A549 (cell line): ENCODE measurements around the gene PLPPR1. TPM values are rescaled to one million over a fixed set of nuclear protein-coding genes. Genes with fewer than 3 reads are reported as not detected.

Experiments used
- ATAC-seq, 2 experiments: fragments of 200-7000 bp in 1 of 2; fragments of >200 bp in 1 of 2; cut with Nextera tagmentation in 1 of 2; cut with Tn5 transposase in 1 of 2; 3 replicates each; pipeline versions ENCODE4 v1.8.0 to v1.9.1; 2018 to 2020; ENCODE audit warnings: mild to moderate bottlenecking in 1 of 2, moderate library complexity in 1 of 2
- CTCF ChIA-PET: fragments of 300-600 bp; sonication (Branson Sonifier 250); formaldehyde crosslinking; extraction: SDS; loops from one replicate; lab custom pipeline; 2021; ENCODE audit warnings: antibody characterized with exemption, inconsistent platforms; lab: Yijun Ruan, JAX
- POLR2A ChIA-PET: fragments of 350-600 bp; formaldehyde crosslinking; extraction: SDS; loops from one replicate; lab custom pipeline; 2021; ENCODE audit warnings: antibody characterized with exemption, inconsistent platforms; lab: Yijun Ruan, JAX
- DNase-seq, 2 experiments: peaks; one replicate each; pipeline versions ENCODE4 v3.0.0 to v3.0.0-alpha.2; 2011 to 2016; ENCODE audit warnings: low read depth in 1 of 2, low spot score in 1 of 2
- FAIRE-seq: peaks from 2 replicates; lab custom pipeline; 2011; peaks lifted over from hg19 to GRCh38; lab: Jason Lieb, UNC
- H3K27ac ChIP-seq, 2 experiments: fragments of >200 bp; sonication (Bioruptor Twin); formaldehyde crosslinking; 3 replicates each; pipeline ENCODE4 v1.5.1; 2016 to 2017
- H3K4me1 ChIP-seq: fragments of >200 bp; sonication (Bioruptor Twin); formaldehyde crosslinking; 3 replicates; pipeline ENCODE4 v1.6.1; 2016
- H3K4me2 ChIP-seq: fragments of >200 bp; sonication (Bioruptor Twin); formaldehyde crosslinking; 3 replicates; pipeline ENCODE4 v1.6.1; 2016
- H3K4me3 ChIP-seq: fragments of >200 bp; sonication (Bioruptor Twin); formaldehyde crosslinking; 3 replicates; pipeline ENCODE4 v1.5.1; 2016
- H3K9me3 ChIP-seq: fragments of >200 bp; sonication (Bioruptor Twin); formaldehyde crosslinking; 3 replicates; pipeline ENCODE4 v1.6.1; 2016
- BCL3 ChIP-seq: fragments of >200 bp; sonication (Bioruptor Twin); formaldehyde crosslinking; IDR thresholded peaks from 3 replicates; pipeline ENCODE4 v1.6.1; 2016
- BHLHE40 ChIP-seq: IDR thresholded peaks from 2 replicates; pipeline ENCODE4 v1.6.1; 2012; ENCODE audit warnings: low read depth, low read length, inconsistent platforms
- CHD4 ChIP-seq: fragments of 200-600 bp; sonication (generic); IDR thresholded peaks from 2 replicates; pipeline ENCODE4 v1.6.1; 2016; ENCODE audit warnings: antibody characterized with exemption, mild to moderate bottlenecking, borderline replicate concordance
- CTCF ChIP-seq: fragments of >200 bp; sonication (Bioruptor Twin); formaldehyde crosslinking; IDR thresholded peaks from 3 replicates; pipeline ENCODE4 v1.5.1; 2016
- E2F6 ChIP-seq: IDR thresholded peaks from 2 replicates; pipeline ENCODE4 v1.6.1; 2012; ENCODE audit warnings: low read depth, borderline replicate concordance
- EHMT2 ChIP-seq: fragments of 200-600 bp; sonication (generic); IDR thresholded peaks from 2 replicates; pipeline ENCODE4 v1.6.1; 2016; ENCODE audit warnings: antibody characterized with exemption, low read depth, mild to moderate bottlenecking, moderate library complexity
- FOSB ChIP-seq: fragments of 250-450 bp; sonication (Bioruptor Pico); IDR thresholded peaks from 2 replicates; pipeline ENCODE4 v1.5.0; 2020; ENCODE audit warnings: mild to moderate bottlenecking, moderate library complexity
- FOSL2 ChIP-seq, 2 experiments: fragments of 450-650 bp in 1 of 2; fragments of >200 bp in 1 of 2; sonication (Bioruptor Twin) in 1 of 2; formaldehyde crosslinking; IDR thresholded peaks; 2 replicates each; pipeline versions ENCODE4 v1.5.0 to v1.6.1; 2016 to 2020; ENCODE audit warnings: mild to moderate bottlenecking in 1 of 2, moderate library complexity in 1 of 2
- HDAC2 ChIP-seq: fragments of 200-600 bp; sonication (generic); IDR thresholded peaks from 2 replicates; pipeline ENCODE4 v1.6.1; 2016
- HEYL ChIP-seq: fragments of 250-450 bp; sonication (Bioruptor Pico); IDR thresholded peaks from 2 replicates; pipeline ENCODE4 v1.8.0; 2021; ENCODE audit warnings: mild to moderate bottlenecking, moderate library complexity
- HOXA7 ChIP-seq: fragments of 250-450 bp; sonication (Bioruptor Pico); IDR thresholded peaks from 2 replicates; pipeline ENCODE4 v1.5.0; 2020; ENCODE audit warnings: mild to moderate bottlenecking, moderate library complexity
- HOXB5 ChIP-seq: fragments of 250-450 bp; sonication (Bioruptor Pico); IDR thresholded peaks from 2 replicates; pipeline ENCODE4 v1.5.0; 2020; ENCODE audit warnings: mild to moderate bottlenecking, moderate library complexity
- JUN ChIP-seq, 2 experiments: fragments of >200 bp; sonication (Bioruptor Twin); formaldehyde crosslinking; IDR thresholded peaks; 2 replicates in 1 of 2; 3 replicates in 1 of 2; pipeline ENCODE4 v1.6.1; 2016 to 2017
- KDM5A ChIP-seq: fragments of 200-600 bp; sonication (generic); IDR thresholded peaks from 2 replicates; pipeline ENCODE4 v1.6.1; 2016; ENCODE audit warnings: antibody characterized with exemption, mild to moderate bottlenecking
- MAX ChIP-seq: IDR thresholded peaks from 2 replicates; pipeline ENCODE4 v1.6.1; 2012
- MYC ChIP-seq: IDR thresholded peaks from 2 replicates; pipeline ENCODE4 v1.6.1; 2012; ENCODE audit warnings: mild to moderate bottlenecking, inconsistent platforms, low read length, improper control_type of control experiment, borderline replicate concordance
- NFE2L2 ChIP-seq: fragments of 150-350 bp; conservative IDR thresholded peaks from 2 replicates; pipeline ENCODE4 v1.6.1; 2014; ENCODE audit warnings: low read length
- RAD21 ChIP-seq, 2 experiments: fragments of >200 bp in 1 of 2; sonication (Bioruptor Twin) in 1 of 2; formaldehyde crosslinking in 1 of 2; IDR thresholded peaks in 1 of 2; conservative IDR thresholded peaks in 1 of 2; 2 replicates in 1 of 2; 3 replicates in 1 of 2; pipeline ENCODE4 v1.6.1; 2012 to 2018; ENCODE audit warnings: inconsistent platforms in 1 of 2
- RARB ChIP-seq: fragments of 250-450 bp; sonication (Bioruptor Pico); IDR thresholded peaks from 2 replicates; pipeline ENCODE4 v1.8.0; 2021; ENCODE audit warnings: mild to moderate bottlenecking, moderate library complexity
- RCOR1 ChIP-seq: fragments of 150-350 bp; IDR thresholded peaks from 2 replicates; pipeline ENCODE4 v1.6.1; 2014; ENCODE audit warnings: antibody characterized with exemption, low read length, low read depth
- REST ChIP-seq: fragments of 200-600 bp; sonication (generic); IDR thresholded peaks from 2 replicates; pipeline ENCODE4 v1.6.1; 2016; ENCODE audit warnings: antibody characterized with exemption, mild to moderate bottlenecking, moderate library complexity
- RNF2 ChIP-seq: fragments of 200-600 bp; sonication (generic); IDR thresholded peaks from 2 replicates; pipeline ENCODE4 v1.6.1; 2016; ENCODE audit warnings: low read depth, mild to moderate bottlenecking, antibody characterized with exemption, moderate library complexity, borderline replicate concordance
- USF2 ChIP-seq: fragments of 450-650 bp; IDR thresholded peaks from 2 replicates; pipeline ENCODE4 v1.6.1; 2014; ENCODE audit warnings: antibody characterized with exemption
- ZSCAN20 ChIP-seq: fragments of 250-450 bp; sonication (Bioruptor Pico); IDR thresholded peaks from 2 replicates; pipeline ENCODE4 v1.8.0; 2022; ENCODE audit warnings: mild to moderate bottlenecking, moderate library complexity
- WGBS: methylation state at CpG from one replicate; pipeline ENCODE4 v1.1.6; 2017; ENCODE audit errors: missing lambda C conversion rate; 5-methylcytosine and 5-hydroxymethylcytosine counted together
- polyA plus RNA-seq, 4 experiments: library from polyadenylated mRNA; depleted of rRNA in 3 of 4; stranded (reverse); fragments of >200 nt; fragmentation: RNase III in 1 of 4; extraction: RNeasy Plus Mini Kit Qiagen cat#74134 plus additional on column Dnase treatment in 1 of 4; gene quantifications; 2 replicates in 3 of 4; 3 replicates in 1 of 4; pipeline ENCODE4 v1.2.3, GENCODE V29; 2011 to 2017

Gene PLPPR1
- polyA plus RNA-seq, 2 of the 4 experiments (the other 2 are of a cell fraction), result 0.06 to 1.2 TPM

- TF ChIP-seq MAX (peak; percentile 70), MYC (no peak), RARB (CRISPR knock-in tag) (no peak), HOXA7 (CRISPR knock-in tag) (no peak), HOXB5 (CRISPR knock-in tag) (no peak), KDM5A (no peak), CHD4 (no peak), E2F6 (no peak), FOSB (CRISPR knock-in tag) (no peak), CTCF (no peak), BHLHE40 (no peak), HEYL (CRISPR knock-in tag) (no peak), EHMT2 (no peak), RCOR1 (no peak), REST (no peak), NFE2L2 (no peak), HDAC2 (no peak)
Measured at GRCh38 chr9:101354143-101354764, 325.7 kb downstream of the PLPPR1 start (continued).

GRCh38 chr9:101354765-101355708, 326.5 kb downstream of the PLPPR1 start:
- Histone ChIP-seq H3K4me3 (no peak overlapping the region), H3K4me1 (peaks cover 28% of the 10 kb centered on the region), H3K9me3 (peaks cover 15% of the 10 kb centered on the region; the same call in 2 of the 3 replicates), H3K4me2 (peak overlapping the region; percentile 74), H3K27ac (peak overlapping the region; percentile 96 to 98)
- peak; percentile 56 for FAIRE-seq
- CTCF ChIA-PET, result interaction anchor here (1.3 kb wide), 1 partner anchor 22 kb away, joined by 4 read pairs; no protein-coding TSS in a partner anchor
- WGBS, result 56% methylated on average over 7 of the region's 7 CpGs
- peak; percentile 80 to 81; a peak in 5 of 6 replicates for ATAC-seq
- POLR2A ChIA-PET, result interaction anchor here (1.0 kb wide), 1 partner anchor 31 kb away, joined by 3 read pairs; no protein-coding TSS in a partner anchor
- DNase-seq, result no peak
- TF ChIP-seq RAD21 (conservative IDR thresholded peaks at IDR 0.05 in 1 of 2, IDR thresholded peaks at IDR 0.05 in 1 of 2) (0 out of 5 replicates have a peak, but pooled peaks of 1 of the 2 experiments have one; percentile 8), FOSL2 (IDR thresholded peaks at IDR 0.05) (no peak), FOSL2 (CRISPR knock-in tag; IDR thresholded peaks at IDR 0.05) (no peak), ZSCAN20 (CRISPR knock-in tag) (no peak), CTCF (no peak), RNF2 (no peak), JUN (IDR thresholded peaks at IDR 0.05) (peak in 1 of 2 experiments; percentile 8; a peak in 1 of 5 replicates), USF2 (no peak), BCL3 (no peak), RCOR1 (no peak)
